Measurements from ENCODE around the gene HLA-DQA1.
"Not testable (repeated sequence)": the region's sequence is repeated elsewhere in the genome, so short reads cannot be mapped to it uniquely, and the experiment has no call there.

The HLA-DQA1 gene

GRCh38 chr6:32625137-32625536 is 12.1 kb upstream of the HLA-DQA1 start:
- Histone ChIP-seq H3K4me1 (no peaks in the 10 kb centered on the region), H3K27me3 (no peaks in the 10 kb centered on the region), H3K4me3 (ENCODE audit: low read depth, low read length) (no peak overlapping the region), H3K36me3 (no peaks in the 10 kb centered on the region), H3K9me3 (no peaks in the 10 kb centered on the region)
- DNase-seq: no peak
- TF ChIP-seq, protein P1, sequence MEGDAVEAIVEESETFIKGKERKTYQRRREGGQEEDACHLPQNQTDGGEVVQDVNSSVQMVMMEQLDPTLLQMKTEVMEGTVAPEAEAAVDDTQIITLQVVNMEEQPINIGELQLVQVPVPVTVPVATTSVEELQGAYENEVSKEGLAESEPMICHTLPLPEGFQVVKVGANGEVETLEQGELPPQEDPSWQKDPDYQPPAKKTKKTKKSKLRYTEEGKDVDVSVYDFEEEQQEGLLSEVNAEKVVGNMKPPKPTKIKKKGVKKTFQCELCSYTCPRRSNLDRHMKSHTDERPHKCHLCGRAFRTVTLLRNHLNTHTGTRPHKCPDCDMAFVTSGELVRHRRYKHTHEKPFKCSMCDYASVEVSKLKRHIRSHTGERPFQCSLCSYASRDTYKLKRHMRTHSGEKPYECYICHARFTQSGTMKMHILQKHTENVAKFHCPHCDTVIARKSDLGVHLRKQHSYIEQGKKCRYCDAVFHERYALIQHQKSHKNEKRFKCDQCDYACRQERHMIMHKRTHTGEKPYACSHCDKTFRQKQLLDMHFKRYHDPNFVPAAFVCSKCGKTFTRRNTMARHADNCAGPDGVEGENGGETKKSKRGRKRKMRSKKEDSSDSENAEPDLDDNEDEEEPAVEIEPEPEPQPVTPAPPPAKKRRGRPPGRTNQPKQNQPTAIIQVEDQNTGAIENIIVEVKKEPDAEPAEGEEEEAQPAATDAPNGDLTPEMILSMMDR (IDR thresholded peaks at IDR 0.05; ENCODE audit: low read depth, low read length): no peak

DNA sequence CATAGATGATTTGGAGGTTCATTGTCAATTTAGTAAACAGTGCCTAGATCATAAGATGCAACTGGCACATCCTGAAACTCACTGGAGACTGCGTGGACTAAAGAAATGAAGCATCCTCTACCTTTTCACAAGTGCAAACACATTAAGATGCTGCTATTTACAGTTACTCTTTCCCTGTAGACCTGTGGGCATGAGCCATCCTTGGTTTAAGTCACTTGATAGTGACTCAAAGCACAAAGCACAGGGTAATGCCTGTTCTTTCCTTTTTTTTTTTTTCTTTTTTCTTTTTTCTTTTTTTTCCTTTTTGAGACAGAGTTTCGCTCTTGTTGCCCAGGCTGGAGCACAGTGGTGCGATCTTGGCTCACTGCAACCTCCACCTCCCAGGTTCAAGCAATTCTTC is 10.0 kb upstream of the HLA-DQA1 start:
- no peak for DNase-seq
- no peaks in the 10 kb centered on the region for H3K27me3 ChIP-seq
- H3K4me1 ChIP-seq: no peaks in the 10 kb centered on the region
- no peaks in the 10 kb centered on the region for H3K36me3 ChIP-seq
- no peaks in the 10 kb centered on the region for H3K9me3 ChIP-seq
- H3K4me3 ChIP-seq (ENCODE audit: low read depth, low read length): no peak overlapping the region
- TF ChIP-seq, protein P1 (IDR thresholded peaks at IDR 0.05; ENCODE audit: low read depth, low read length): no peak

DNA sequence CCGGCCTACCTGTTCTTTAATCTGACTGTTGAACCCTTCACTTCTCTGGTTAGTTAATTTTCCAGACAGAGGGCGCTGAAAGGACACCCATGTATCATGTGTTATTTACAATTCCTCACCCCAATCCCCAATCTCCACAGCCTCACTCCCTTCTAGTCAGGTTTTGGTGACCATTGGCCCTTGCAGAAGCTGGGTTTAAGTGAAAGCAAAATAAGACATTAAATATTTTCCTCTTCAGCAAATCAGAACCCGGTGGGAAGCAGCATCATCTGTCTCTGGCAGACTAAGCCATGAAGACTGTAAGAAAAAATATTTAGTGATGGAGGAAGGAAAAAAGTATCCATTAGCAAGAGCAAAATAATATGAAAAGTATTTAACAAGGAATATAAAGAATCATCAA is 9.4 kb upstream of the HLA-DQA1 start:
- TF ChIP-seq, protein P1 (IDR thresholded peaks at IDR 0.05; ENCODE audit: low read depth, low read length): no peak
- H3K27me3 ChIP-seq: no peaks in the 10 kb centered on the region
- no peaks in the 10 kb centered on the region for H3K9me3 ChIP-seq
- no peak overlapping the region for H3K4me3 ChIP-seq (ENCODE audit: low read depth, low read length)
- H3K36me3 ChIP-seq: no peaks in the 10 kb centered on the region
- no peaks in the 10 kb centered on the region for H3K4me1 ChIP-seq
- DNase-seq: no peak

DNA sequence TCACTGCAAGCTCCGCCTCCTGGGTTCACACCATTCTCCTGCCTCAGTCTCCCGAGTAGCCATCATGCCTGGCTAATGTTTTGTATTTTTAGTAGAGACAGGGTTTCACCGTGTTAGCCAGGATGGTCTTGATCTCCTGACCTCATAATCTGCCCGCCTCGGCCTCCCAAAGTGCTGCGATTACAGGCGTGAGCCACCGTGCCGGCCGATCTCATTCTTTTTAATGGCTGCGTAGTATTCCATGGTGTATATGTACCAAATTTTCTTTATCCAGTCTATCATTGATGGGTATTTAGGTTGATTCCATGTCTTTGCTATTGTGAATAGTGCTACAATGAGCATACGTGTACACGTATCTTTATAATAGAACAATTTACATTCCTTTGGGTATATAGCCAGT is 7.4 kb upstream of the HLA-DQA1 start:
- not testable (repeated sequence) for H3K9me3 ChIP-seq; H3K4me1 ChIP-seq; H3K4me3 ChIP-seq (ENCODE audit: low read depth, low read length)

GRCh38 chr6:32635526-32636123 is 1.6 kb upstream of the HLA-DQA1 start:
- TF ChIP-seq, protein P1 (IDR thresholded peaks at IDR 0.05; ENCODE audit: low read depth, low read length): no peak
- peaks cover 14% of the 10 kb centered on the region for H3K27me3 ChIP-seq
- DNase-seq: no peak
- no peak overlapping the region for H3K4me3 ChIP-seq (ENCODE audit: low read depth, low read length)
- H3K36me3 ChIP-seq: no peaks in the 10 kb centered on the region
- no peaks in the 10 kb centered on the region for H3K4me1 ChIP-seq
- H3K9me3 ChIP-seq: no peaks in the 10 kb centered on the region

More for the DNA sequence above, 7.4 kb upstream of the HLA-DQA1 start:
- H3K27me3 ChIP-seq, H3K36me3 ChIP-seq, DNase-seq: not testable (repeated sequence)

DNA sequence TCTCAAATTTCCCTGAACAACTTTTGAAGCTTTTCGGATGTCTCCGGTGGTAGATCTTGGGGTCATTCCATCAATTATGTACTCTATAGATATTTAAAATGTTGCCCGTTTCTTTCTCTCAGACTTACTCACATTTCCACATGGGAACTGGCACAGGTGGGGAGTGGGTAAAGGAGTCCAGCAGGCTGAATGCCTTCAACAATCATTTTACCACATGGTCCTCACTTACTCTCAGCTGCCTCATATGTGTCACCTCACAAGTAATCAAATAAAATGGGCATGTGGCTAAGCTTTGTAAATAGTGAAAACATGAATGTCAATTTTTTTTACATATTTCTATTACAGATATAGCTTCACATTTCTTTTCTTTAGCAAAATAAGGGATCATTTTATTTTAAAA is 677 bp downstream of the HLA-DQA1 start:
- no peak for DNase-seq
- H3K27me3 ChIP-seq: peaks cover 14% of the 10 kb centered on the region
- no peaks in the 10 kb centered on the region for H3K36me3 ChIP-seq
- H3K4me3 ChIP-seq (ENCODE audit: low read depth, low read length): no peak overlapping the region
- H3K9me3 ChIP-seq: no peaks in the 10 kb centered on the region
- no peaks in the 10 kb centered on the region for H3K4me1 ChIP-seq
- TF ChIP-seq, protein P1 (IDR thresholded peaks at IDR 0.05; ENCODE audit: low read depth, low read length): no peak

Data from BE2C (cell line).